HepG2 (cell line): ENCODE data around the gene STAT6.

Experiments used
- ZFP36L1 ChIP-seq: sonication (generic); formaldehyde crosslinking; IDR thresholded peaks from 2 replicates; pipeline ENCODE4 v1.8.0; 2022; ENCODE audit warnings: mild to moderate bottlenecking, missing genetic modification reagents, moderate library complexity
- TF ChIP-seq, protein P1 (sequence below): IDR thresholded peaks from 2 replicates; pipeline ENCODE4 v1.6.1; 2016; ENCODE audit warnings: control low read depth
- TF ChIP-seq, protein P2 (sequence below): IDR thresholded peaks from 2 replicates; pipeline ENCODE4 v1.6.1; 2012; ENCODE audit warnings: low read depth, low read length, improper control_type of control experiment

DNA sequence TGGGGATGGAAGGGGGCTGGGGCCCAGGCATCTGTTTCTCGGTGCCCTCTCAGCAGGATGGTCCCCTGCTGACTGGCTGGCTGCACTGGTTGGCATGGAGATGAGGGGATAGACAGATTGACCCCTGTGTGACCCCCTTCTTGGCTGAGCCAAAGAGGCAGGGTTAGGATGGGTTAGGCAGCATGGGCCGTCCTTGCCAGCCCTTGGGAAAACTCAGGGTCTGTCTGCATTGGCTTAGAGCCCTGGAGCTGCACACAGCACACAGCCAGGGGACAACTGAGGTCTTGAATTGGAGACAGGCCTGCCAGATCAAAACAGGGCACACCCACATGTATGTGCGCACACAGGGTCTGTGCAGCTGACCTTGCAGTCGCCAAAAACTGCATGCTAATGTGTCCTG lies 47.5 kb upstream of the STAT6 start:
- no peak for TF ChIP-seq ZFP36L1 (CRISPR knock-in tag)
- TF ChIP-seq, protein P1, sequence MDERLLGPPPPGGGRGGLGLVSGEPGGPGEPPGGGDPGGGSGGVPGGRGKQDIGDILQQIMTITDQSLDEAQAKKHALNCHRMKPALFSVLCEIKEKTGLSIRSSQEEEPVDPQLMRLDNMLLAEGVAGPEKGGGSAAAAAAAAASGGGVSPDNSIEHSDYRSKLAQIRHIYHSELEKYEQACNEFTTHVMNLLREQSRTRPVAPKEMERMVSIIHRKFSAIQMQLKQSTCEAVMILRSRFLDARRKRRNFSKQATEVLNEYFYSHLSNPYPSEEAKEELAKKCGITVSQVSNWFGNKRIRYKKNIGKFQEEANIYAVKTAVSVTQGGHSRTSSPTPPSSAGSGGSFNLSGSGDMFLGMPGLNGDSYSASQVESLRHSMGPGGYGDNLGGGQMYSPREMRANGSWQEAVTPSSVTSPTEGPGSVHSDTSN (CRISPR knock-in tag): no peak
- TF ChIP-seq, protein P2, sequence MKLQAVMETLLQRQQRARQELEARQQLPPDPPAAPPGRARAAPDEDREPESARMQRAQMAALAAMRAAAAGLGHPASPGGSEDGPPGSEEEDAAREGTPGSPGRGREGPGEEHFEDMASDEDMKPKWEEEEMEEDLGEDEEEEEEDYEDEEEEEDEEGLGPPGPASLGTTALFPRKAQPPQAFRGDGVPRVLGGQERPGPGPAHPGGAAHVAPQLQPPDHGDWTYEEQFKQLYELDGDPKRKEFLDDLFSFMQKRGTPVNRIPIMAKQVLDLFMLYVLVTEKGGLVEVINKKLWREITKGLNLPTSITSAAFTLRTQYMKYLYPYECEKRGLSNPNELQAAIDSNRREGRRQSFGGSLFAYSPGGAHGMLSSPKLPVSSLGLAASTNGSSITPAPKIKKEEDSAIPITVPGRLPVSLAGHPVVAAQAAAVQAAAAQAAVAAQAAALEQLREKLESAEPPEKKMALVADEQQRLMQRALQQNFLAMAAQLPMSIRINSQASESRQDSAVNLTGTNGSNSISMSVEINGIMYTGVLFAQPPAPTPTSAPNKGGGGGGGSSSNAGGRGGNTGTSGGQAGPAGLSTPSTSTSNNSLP: no peak
